Vagina (tissue), 2 donors: Measurements from ENCODE around the gene SNED1. TPM values are rescaled to one million over a fixed set of nuclear protein-coding genes. Genes with fewer than 3 reads are reported as not detected.
A peak's percentile ranks its signal among the peaks of the same experiment; 100 is the strongest.

Experiments
- DNase-seq, 2 donors: peaks; one replicate each; pipeline ENCODE4 v3.0.0-alpha.2; 2017; ENCODE audit errors: extremely low spot score in 2 of 2
- H3K27ac ChIP-seq: fragments of 200-600 bp; sonication (generic); one replicate; pipeline ENCODE4 v1.5.1; 2019
- H3K27me3 ChIP-seq: fragments of 200-600 bp; sonication (generic); one replicate; pipeline ENCODE4 v1.5.1; 2019
- H3K36me3 ChIP-seq, 2 donors: fragments of 200-600 bp; sonication (generic); one replicate each; pipeline ENCODE4 v1.5.1; 2017 to 2019
- H3K4me1 ChIP-seq: fragments of 200-600 bp; sonication (generic); one replicate; pipeline ENCODE4 v1.5.1; 2019
- H3K4me3 ChIP-seq, 2 donors: fragments of 200-600 bp; sonication (generic); 1 replicate in 1 of 2; 2 replicates in 1 of 2; pipeline ENCODE4 v1.5.1; 2016 to 2019
- H3K9me3 ChIP-seq: fragments of 200-600 bp; sonication (generic); one replicate; pipeline ENCODE4 v1.5.1; 2019
- POLR2A ChIP-seq, 2 donors: fragments of 450-650 bp; IDR thresholded peaks; one replicate each; pipeline ENCODE4 v1.6.1; 2017; ENCODE audit warnings: antibody characterized with exemption in 2 of 2, mild to moderate bottlenecking in 2 of 2, moderate library complexity in 2 of 2
- POLR2AphosphoS5 ChIP-seq, 2 donors: sonication (generic); formaldehyde crosslinking; IDR thresholded peaks; one replicate each; pipeline ENCODE4 v1.9.0; 2017; ENCODE audit warnings: antibody characterized with exemption in 2 of 2, mild to moderate bottlenecking in 2 of 2, low read depth in 1 of 2; ENCODE audit not compliant: insufficient read depth in 1 of 2
- intact Hi-C: fragments of 100-400 bp; cut with DNase I; formaldehyde crosslinking; loops from one replicate; pipeline ENCODE4 v1.15.1; 2023
- total RNA-seq: library from RNA; depleted of rRNA; stranded (reverse); fragments of >200 nt; gene quantifications from one replicate; pipeline ENCODE4 v1.2.3, GENCODE V29; 2016
- TF ChIP-seq, protein P1 (sequence below), 3 experiments: fragments of 450-650 bp in 2 of 3; fragments of 200-600 bp in 1 of 3; sonication (generic) in 1 of 3; IDR thresholded peaks; one replicate each; pipeline ENCODE4 v1.5.1; 2017 to 2019; ENCODE audit warnings: antibody characterized with exemption in 3 of 3, mild to moderate bottlenecking in 2 of 3, moderate library complexity in 2 of 3

SNED1 gene
- total RNA-seq, 1 donor from 2014 or later = 55.5 TPM

DNA sequence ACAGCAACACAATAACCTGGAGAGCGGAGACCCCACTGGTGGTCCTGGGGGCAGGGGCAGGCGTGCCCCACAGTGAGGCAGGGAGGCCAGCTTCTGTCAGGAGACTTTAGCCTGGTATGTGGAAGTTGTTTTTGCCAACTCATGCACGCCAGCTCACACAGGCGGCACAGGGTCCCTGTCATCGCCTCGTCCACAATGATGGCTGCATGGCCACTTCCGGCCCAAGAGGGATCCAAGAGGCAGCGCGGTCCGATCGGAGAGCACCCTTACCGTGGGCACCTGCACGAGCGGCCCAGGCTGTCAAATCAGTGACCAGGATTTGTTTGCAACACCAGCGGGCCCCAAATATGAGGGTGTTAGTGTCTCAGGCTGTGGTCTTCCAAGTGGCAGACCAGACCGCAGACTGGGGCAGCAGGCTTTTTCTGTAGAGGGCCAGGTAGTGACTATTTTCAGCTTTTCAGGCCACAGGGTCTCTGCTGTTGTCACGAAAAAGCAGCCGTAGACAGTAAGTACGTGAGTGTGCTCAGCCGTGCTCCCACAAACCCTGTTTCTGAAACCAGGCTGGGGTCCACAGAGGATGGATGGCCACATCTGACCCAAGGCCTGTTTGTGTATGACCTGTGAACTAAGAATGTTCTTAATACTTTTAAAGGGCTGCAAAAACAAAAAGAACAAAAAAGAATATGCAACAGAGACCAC lies 21.2 kb downstream of the SNED1 start:
- DNase-seq = peak in 1 of 2 donors; percentile 77
- H3K27ac ChIP-seq = no peak overlapping the region
- intact Hi-C loops = no loop called here
- no peaks in the 10 kb centered on the region for H3K27me3 ChIP-seq
- no peaks in the 10 kb centered on the region for H3K9me3 ChIP-seq
- no peaks in the 10 kb centered on the region for H3K4me1 ChIP-seq
- H3K36me3 ChIP-seq = no peaks in the 10 kb centered on the region
- no peak overlapping the region for H3K4me3 ChIP-seq
- TF ChIP-seq POLR2AphosphoS5 (IDR thresholded peaks at IDR 0.05; ENCODE audit: insufficient read depth in 1 of 2, low read depth in 1 of 2) (no peak), POLR2A (IDR thresholded peaks at IDR 0.05) (no peak)
- TF ChIP-seq, protein P1, sequence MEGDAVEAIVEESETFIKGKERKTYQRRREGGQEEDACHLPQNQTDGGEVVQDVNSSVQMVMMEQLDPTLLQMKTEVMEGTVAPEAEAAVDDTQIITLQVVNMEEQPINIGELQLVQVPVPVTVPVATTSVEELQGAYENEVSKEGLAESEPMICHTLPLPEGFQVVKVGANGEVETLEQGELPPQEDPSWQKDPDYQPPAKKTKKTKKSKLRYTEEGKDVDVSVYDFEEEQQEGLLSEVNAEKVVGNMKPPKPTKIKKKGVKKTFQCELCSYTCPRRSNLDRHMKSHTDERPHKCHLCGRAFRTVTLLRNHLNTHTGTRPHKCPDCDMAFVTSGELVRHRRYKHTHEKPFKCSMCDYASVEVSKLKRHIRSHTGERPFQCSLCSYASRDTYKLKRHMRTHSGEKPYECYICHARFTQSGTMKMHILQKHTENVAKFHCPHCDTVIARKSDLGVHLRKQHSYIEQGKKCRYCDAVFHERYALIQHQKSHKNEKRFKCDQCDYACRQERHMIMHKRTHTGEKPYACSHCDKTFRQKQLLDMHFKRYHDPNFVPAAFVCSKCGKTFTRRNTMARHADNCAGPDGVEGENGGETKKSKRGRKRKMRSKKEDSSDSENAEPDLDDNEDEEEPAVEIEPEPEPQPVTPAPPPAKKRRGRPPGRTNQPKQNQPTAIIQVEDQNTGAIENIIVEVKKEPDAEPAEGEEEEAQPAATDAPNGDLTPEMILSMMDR (IDR thresholded peaks at IDR 0.05) = no peak

DNA sequence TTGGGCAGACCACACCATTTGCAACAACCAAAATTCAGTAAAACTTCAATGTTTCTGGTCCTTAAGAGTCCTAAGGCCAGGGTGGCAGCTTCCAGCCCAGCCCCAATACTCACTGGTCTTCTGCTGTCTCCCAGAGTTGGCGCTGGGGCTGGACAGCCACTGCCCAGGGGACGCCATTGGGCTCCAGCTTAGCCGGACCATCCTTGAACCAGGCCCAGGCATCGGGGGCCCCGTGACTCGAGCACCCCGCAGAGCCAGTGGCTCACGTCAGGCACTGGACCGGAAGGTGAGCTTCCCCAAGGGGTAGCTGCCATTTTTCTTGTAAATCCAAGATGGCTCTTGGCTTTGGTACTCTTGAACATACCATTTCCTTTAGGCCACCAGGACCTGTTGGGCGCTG lies 21.8 kb downstream of the SNED1 start:
- DNase-seq = peak in 1 of 2 donors; percentile 79
- Histone ChIP-seq H3K27me3 (no peaks in the 10 kb centered on the region), H3K4me1 (no peaks in the 10 kb centered on the region), H3K4me3 (no peak overlapping the region), H3K36me3 (no peaks in the 10 kb centered on the region), H3K9me3 (peaks cover 2% of the 10 kb centered on the region), H3K27ac (no peak overlapping the region)
- intact Hi-C loops = no loop called here
- TF ChIP-seq POLR2AphosphoS5 (IDR thresholded peaks at IDR 0.05; ENCODE audit: insufficient read depth in 1 of 2, low read depth in 1 of 2) = no peak
- TF ChIP-seq POLR2A (IDR thresholded peaks at IDR 0.05) = no peak
- TF ChIP-seq, protein P1 (IDR thresholded peaks at IDR 0.05) = no peak

DNA sequence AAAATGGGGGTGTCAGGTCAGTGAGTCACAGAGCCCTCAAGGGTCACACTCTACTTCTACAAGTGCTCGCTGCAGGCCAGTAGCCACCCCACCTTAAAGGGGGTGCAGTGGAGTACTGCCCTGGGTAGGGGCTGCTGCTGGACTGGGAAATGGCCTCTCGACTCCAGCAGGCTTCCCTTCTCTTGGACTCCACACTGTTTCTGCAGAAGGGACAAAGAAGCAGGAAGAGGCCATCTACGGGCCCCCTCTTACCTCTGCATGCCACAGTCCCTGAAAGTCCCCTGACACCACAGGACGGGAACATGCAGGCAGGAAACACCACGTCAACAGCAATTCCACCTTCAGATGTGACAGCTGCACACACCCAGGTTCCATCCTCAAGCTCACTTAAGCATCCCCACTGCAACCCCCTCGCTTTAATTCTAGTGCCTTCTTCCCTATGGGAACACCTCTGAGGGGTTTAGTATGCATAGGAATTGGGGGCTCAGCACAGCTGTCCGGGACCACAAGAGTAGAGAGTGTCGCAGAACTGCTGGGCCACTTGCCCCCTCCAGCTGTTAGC lies 22.3 kb downstream of the SNED1 start:
- no peaks in the 10 kb centered on the region for H3K27me3 ChIP-seq
- H3K9me3 ChIP-seq = peaks cover 7% of the 10 kb centered on the region
- TF ChIP-seq POLR2A (IDR thresholded peaks at IDR 0.05) = no peak
- no peak for TF ChIP-seq POLR2AphosphoS5 (IDR thresholded peaks at IDR 0.05; ENCODE audit: insufficient read depth in 1 of 2, low read depth in 1 of 2)
- TF ChIP-seq, protein P1 (IDR thresholded peaks at IDR 0.05) = no peak
- H3K4me1 ChIP-seq = no peaks in the 10 kb centered on the region
- peak in 1 of 2 donors; percentile 64 for DNase-seq
- intact Hi-C loops = no loop called here
- H3K27ac ChIP-seq = no peak overlapping the region
- no peaks in the 10 kb centered on the region for H3K36me3 ChIP-seq
- H3K4me3 ChIP-seq = no peak overlapping the region

DNA sequence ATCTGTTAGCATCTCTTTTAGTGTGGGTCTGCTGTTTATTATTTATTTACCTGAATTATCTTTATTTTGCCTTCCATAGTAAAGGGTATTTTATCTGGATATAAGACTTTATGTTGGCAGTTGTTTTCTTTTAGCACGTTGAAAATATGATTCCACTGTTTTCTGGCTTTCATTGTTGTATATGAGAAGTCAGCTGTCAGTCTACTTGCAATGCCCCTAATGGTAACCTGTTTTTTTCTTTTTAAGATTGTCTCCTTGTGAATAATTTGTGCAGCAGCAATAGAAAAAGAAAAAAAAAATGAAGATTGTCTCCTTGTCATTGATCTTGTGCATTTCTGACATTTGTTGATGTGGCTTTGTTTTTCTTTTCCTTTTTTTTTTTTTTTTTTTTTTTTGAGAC lies 27.2 kb downstream of the SNED1 start:
- Histone ChIP-seq H3K4me3 (no peak overlapping the region), H3K36me3 (no peaks in the 10 kb centered on the region), H3K27me3 (no peaks in the 10 kb centered on the region), H3K4me1 (no peaks in the 10 kb centered on the region), H3K27ac (no peak overlapping the region), H3K9me3 (peaks cover 8% of the 10 kb centered on the region)
- DNase-seq = no peak
- TF ChIP-seq, protein P1 (IDR thresholded peaks at IDR 0.05) = no peak
- TF ChIP-seq POLR2A (IDR thresholded peaks at IDR 0.05) = no peak
- TF ChIP-seq POLR2AphosphoS5 (IDR thresholded peaks at IDR 0.05; ENCODE audit: insufficient read depth in 1 of 2, low read depth in 1 of 2) = no peak
- intact Hi-C loops = no loop called here
